Tibial artery (tissue), 4 donors: ENCODE results near the gene GRID2.

Experiments
- DNase-seq, 2 donors: peaks; one replicate each; pipeline ENCODE4 v3.0.0-alpha.2; 2019
- H3K27ac ChIP-seq, 2 donors: fragments of 200-600 bp; sonication (generic) in 1 of 2; 1 replicate in 1 of 2; 2 replicates in 1 of 2; pipeline ENCODE4 v1.5.1; 2018 to 2019; ENCODE audit warnings: mild to moderate bottlenecking in 1 of 2
- H3K27me3 ChIP-seq, 2 donors: fragments of 200-600 bp; sonication (generic) in 1 of 2; one replicate each; pipeline versions ENCODE4 v1.5.1 to v1.6.0; 2016 to 2019
- H3K36me3 ChIP-seq, 3 donors: fragments of 200-600 bp; sonication (generic) in 2 of 3; one replicate each; pipeline ENCODE4 v1.5.1; 2016 to 2019; ENCODE audit warnings: mild to moderate bottlenecking in 2 of 3
- H3K4me1 ChIP-seq, 4 donors: fragments of 200-600 bp; sonication (generic) in 2 of 4; 1 replicate in 3 of 4; 2 replicates in 1 of 4; pipeline ENCODE4 v1.5.1; 2016 to 2019
- H3K4me3 ChIP-seq, 2 donors: fragments of 200-600 bp; sonication (generic) in 1 of 2; 1 replicate in 1 of 2; 2 replicates in 1 of 2; pipeline ENCODE4 v1.5.1; 2018 to 2019; ENCODE audit warnings: mild to moderate bottlenecking in 2 of 2
- H3K9me3 ChIP-seq, 3 donors: fragments of 200-600 bp; sonication (generic) in 1 of 3; one replicate each; pipeline ENCODE4 v1.5.1; 2016 to 2019
- intact Hi-C: fragments of 100-400 bp; cut with DNase I; formaldehyde crosslinking; loops from one replicate; pipeline ENCODE4 v1.15.0; 2023; ENCODE audit warnings: low total_unique reads
- TF ChIP-seq, protein P1 (sequence below), 2 experiments: fragments of 200-600 bp in 1 of 2; fragments of 450-650 bp in 1 of 2; IDR thresholded peaks; one replicate each; pipeline ENCODE4 v1.5.1; 2017 to 2019; ENCODE audit warnings: antibody characterized with exemption in 2 of 2, mild to moderate bottlenecking in 1 of 2, moderate library complexity in 1 of 2

The GRID2 gene

DNA sequence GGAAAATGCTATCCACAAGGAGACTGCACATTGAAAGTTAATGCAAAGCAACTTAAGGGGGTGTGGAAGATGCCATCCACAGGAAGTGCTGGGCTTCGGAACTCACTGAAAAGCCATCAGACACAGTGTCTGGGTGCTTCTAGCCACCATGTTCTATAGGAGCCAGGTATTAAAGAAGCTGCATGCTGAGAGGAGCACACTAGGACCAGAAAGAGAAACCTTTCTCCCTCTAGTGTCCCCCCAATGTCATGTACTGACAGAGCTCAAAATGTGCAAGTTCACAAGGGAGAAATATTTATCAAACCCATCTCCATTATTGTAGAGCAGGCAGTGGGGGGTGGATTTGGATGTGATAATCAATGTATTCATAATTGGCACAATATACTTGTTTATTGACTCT is 510.9 kb downstream of the GRID2 start:
- H3K27ac ChIP-seq, result no peak overlapping the region
- H3K4me1 ChIP-seq, result no peaks in the 10 kb centered on the region
- no peaks in the 10 kb centered on the region for H3K27me3 ChIP-seq
- TF ChIP-seq, protein P1, sequence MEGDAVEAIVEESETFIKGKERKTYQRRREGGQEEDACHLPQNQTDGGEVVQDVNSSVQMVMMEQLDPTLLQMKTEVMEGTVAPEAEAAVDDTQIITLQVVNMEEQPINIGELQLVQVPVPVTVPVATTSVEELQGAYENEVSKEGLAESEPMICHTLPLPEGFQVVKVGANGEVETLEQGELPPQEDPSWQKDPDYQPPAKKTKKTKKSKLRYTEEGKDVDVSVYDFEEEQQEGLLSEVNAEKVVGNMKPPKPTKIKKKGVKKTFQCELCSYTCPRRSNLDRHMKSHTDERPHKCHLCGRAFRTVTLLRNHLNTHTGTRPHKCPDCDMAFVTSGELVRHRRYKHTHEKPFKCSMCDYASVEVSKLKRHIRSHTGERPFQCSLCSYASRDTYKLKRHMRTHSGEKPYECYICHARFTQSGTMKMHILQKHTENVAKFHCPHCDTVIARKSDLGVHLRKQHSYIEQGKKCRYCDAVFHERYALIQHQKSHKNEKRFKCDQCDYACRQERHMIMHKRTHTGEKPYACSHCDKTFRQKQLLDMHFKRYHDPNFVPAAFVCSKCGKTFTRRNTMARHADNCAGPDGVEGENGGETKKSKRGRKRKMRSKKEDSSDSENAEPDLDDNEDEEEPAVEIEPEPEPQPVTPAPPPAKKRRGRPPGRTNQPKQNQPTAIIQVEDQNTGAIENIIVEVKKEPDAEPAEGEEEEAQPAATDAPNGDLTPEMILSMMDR (IDR thresholded peaks at IDR 0.05), result no peak
- no peaks in the 10 kb centered on the region for H3K9me3 ChIP-seq
- no peak overlapping the region for H3K4me3 ChIP-seq
- intact Hi-C loops, result no loop called here
- DNase-seq, result no peak
- no peaks in the 10 kb centered on the region for H3K36me3 ChIP-seq

DNA sequence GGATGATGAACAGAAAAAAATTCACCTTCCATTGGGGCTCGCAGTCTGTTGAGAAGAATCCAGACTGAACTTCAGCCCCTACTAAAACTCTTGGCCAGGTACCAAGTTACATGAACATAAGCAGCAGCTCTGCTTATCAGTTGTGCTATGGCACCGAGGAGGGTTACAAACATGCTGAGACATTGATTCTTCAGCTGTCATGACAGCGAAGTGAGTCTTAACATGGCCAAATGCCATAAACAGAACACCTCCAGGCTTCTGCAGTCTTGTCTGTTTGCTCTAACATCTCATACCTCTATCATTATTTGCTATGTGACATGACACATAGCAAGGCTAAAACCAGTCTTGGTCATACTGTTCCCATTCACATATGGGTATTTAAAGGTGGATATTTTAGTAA is 521.5 kb downstream of the GRID2 start:
- intact Hi-C loops, result no loop called here
- no peak for DNase-seq
- no peaks in the 10 kb centered on the region for H3K4me1 ChIP-seq

DNA sequence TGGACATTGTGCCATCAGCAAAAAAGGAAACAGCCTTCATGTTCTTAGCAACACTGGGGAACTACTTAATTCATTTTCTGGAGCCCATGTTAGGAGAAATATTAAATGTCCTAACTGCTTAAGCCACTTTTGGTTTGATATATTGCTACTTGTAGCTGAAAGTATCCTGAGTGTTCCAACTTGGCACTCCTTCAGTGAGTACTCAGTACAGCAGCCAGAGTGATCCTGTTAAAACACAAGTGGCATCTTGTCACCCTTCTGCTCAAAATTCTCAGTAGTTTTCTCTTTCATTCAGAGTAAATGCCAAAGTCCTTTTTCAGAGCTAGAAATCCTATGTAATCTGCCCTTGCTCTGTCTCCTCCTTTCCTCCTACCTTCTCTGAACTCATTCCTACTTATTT is 522.0 kb downstream of the GRID2 start:
- TF ChIP-seq, protein P1 (IDR thresholded peaks at IDR 0.05), result no peak
- no peak for DNase-seq
- intact Hi-C loops, result no loop called here
- no peak overlapping the region for H3K4me3 ChIP-seq
- no peak overlapping the region for H3K27ac ChIP-seq
- no peaks in the 10 kb centered on the region for H3K9me3 ChIP-seq
- H3K36me3 ChIP-seq, result no peaks in the 10 kb centered on the region
- H3K4me1 ChIP-seq, result no peaks in the 10 kb centered on the region
- no peaks in the 10 kb centered on the region for H3K27me3 ChIP-seq

More for the DNA sequence above, 521.5 kb downstream of the GRID2 start:
- Histone ChIP-seq H3K27me3 (no peaks in the 10 kb centered on the region), H3K36me3 (no peaks in the 10 kb centered on the region), H3K27ac (no peak overlapping the region), H3K4me3 (no peak overlapping the region), H3K9me3 (no peaks in the 10 kb centered on the region)
- TF ChIP-seq, protein P1 (IDR thresholded peaks at IDR 0.05), result no peak

DNA sequence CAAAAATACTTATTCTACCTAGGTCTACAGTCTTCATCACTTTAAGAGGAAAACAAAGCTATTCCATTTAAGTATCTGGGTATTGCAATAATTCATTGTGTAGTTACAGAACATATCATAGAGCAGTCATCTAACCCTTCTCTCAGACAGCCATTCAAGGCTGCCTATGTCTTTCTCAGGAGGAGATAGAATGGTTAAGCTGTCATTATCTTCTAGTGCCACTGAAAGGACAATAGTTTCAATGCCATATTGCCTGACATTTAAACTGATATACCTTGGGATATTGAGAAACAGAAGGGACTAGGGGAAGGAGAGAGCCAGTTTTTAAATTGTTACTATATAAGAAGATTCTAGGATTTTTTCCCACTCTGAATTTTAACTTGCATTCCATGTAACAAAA is 527.0 kb downstream of the GRID2 start:
- Histone ChIP-seq H3K36me3 (no peaks in the 10 kb centered on the region), H3K27ac (no peak overlapping the region), H3K4me1 (no peaks in the 10 kb centered on the region), H3K27me3 (no peaks in the 10 kb centered on the region), H3K4me3 (no peak overlapping the region), H3K9me3 (no peaks in the 10 kb centered on the region)
- TF ChIP-seq, protein P1 (IDR thresholded peaks at IDR 0.05), result no peak
- DNase-seq, result no peak
- intact Hi-C loops, result no loop called here

DNA sequence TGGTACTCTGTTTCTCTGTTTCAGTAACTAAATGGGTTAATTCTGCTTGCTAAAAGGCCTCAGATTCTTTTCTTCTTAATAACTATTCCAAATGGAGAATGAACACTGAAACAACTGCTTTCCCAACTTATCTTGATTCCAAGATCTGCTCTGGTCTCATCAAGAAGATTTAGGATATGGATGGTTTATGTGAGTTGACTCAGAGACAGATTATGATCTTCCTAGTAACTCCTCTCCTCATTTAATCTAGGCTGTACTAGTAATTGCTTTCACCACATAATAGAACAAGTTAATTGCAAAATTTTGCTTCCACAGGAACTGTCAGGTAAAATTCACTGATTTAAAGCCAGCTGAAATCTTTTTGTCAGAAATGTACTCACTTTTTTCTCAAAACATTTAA is 537.1 kb downstream of the GRID2 start:
- intact Hi-C loops, result no loop called here
- TF ChIP-seq, protein P1 (IDR thresholded peaks at IDR 0.05), result no peak
- no peak overlapping the region for H3K4me3 ChIP-seq

DNA sequence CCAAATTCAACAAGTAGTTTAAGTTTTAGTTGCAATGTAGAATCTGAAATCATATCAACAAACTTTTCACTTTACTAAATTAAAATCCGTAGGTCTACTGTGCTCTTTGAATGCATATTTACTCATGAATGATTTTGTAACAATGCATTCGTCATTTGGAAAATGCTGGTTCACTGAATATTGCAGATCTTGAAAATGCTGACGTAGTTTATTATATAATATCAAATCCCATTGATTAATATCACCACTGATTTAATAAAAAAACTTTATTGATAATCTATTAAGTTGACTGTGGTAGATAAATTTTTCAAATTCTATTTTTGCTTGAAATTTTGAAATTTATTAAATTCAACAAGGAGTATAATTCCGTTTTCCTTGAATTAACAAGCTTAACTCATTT is 540.0 kb downstream of the GRID2 start:
- no peak for DNase-seq
- Histone ChIP-seq H3K9me3 (no peaks in the 10 kb centered on the region), H3K27ac (no peak overlapping the region), H3K27me3 (no peaks in the 10 kb centered on the region), H3K4me3 (no peak overlapping the region), H3K36me3 (no peaks in the 10 kb centered on the region), H3K4me1 (no peaks in the 10 kb centered on the region)
- TF ChIP-seq, protein P1 (IDR thresholded peaks at IDR 0.05), result no peak
- intact Hi-C loops, result no loop called here

More for the DNA sequence above, 537.1 kb downstream of the GRID2 start:
- no peaks in the 10 kb centered on the region for H3K36me3 ChIP-seq
- DNase-seq, result no peak
- no peaks in the 10 kb centered on the region for H3K27me3 ChIP-seq
- no peaks in the 10 kb centered on the region for H3K9me3 ChIP-seq
- H3K27ac ChIP-seq, result no peak overlapping the region
- H3K4me1 ChIP-seq, result no peaks in the 10 kb centered on the region
